GM23338 (cell line): Measurements from ENCODE around the gene L3MBTL2. TPM values are rescaled to one million over a fixed set of nuclear protein-coding genes. Genes with fewer than 3 reads are reported as not detected.

Experiments used
- ATAC-seq: fragments of 200-7000 bp; cut with Tn5 transposase; 3 replicates; pipeline ENCODE4 v1.9.1; 2020
- DNase-seq: peaks from one replicate; pipeline ENCODE4 v3.0.0-alpha.2; 2015; ENCODE audit warnings: low spot score
- H2AFZ ChIP-seq: fragments of 200-600 bp; sonication (generic); 2 replicates; pipeline ENCODE4 v1.8.0; 2016; ENCODE audit warnings: antibody characterized with exemption, mild to moderate bottlenecking, moderate library complexity
- H3F3A ChIP-seq: fragments of 200-600 bp; sonication (generic); replicated peaks from 2 replicates; pipeline ENCODE4 v1.8.0; 2017; ENCODE audit warnings: antibody characterized with exemption, mixed run types, low read depth
- H3K27ac ChIP-seq: fragments of 200-600 bp; sonication (generic); 2 replicates; pipeline ENCODE4 v1.6.1; 2016; ENCODE audit warnings: low read depth
- H3K27me3 ChIP-seq: fragments of 200-600 bp; sonication (generic); 2 replicates; pipeline ENCODE4 v1.8.0; 2016; ENCODE audit warnings: mild to moderate bottlenecking, mixed run types, moderate library complexity; ENCODE audit not compliant: insufficient read depth
- H3K36me3 ChIP-seq: fragments of 200-600 bp; sonication (generic); 2 replicates; pipeline ENCODE4 v1.8.0; 2016; ENCODE audit warnings: mild to moderate bottlenecking; ENCODE audit not compliant: insufficient read depth
- H3K4me1 ChIP-seq: fragments of 200-600 bp; sonication (generic); 2 replicates; pipeline ENCODE4 v1.8.0; 2016; ENCODE audit warnings: mild to moderate bottlenecking, moderate library complexity; ENCODE audit not compliant: insufficient read depth
- H3K4me2 ChIP-seq: fragments of 200-600 bp; sonication (generic); 2 replicates; pipeline ENCODE4 v1.7.1; 2017; ENCODE audit warnings: mixed run types
- H3K4me3 ChIP-seq: fragments of 200-600 bp; sonication (generic); 2 replicates; pipeline ENCODE4 v1.6.1; 2016; ENCODE audit warnings: mixed run types
- H3K79me2 ChIP-seq: fragments of 200-600 bp; sonication (generic); replicated peaks from 2 replicates; pipeline ENCODE4 v1.8.0; 2017; ENCODE audit warnings: mild to moderate bottlenecking; ENCODE audit not compliant: insufficient read depth
- H3K9me2 ChIP-seq: fragments of 200-600 bp; sonication (generic); 2 replicates; pipeline ENCODE4 v1.8.0; 2017; ENCODE audit not compliant: insufficient read depth
- H4K20me1 ChIP-seq: fragments of 200-600 bp; sonication (generic); replicated peaks from 2 replicates; pipeline ENCODE4 v1.8.0; 2017; ENCODE audit warnings: mild to moderate bottlenecking; ENCODE audit not compliant: insufficient read depth
- H3K27ac Mint-ChIP-seq: 2 replicates; pipeline ENCODE4 v1.8.0; 2020; ENCODE audit warnings: inconsistent platforms, mild to moderate bottlenecking, moderate library complexity, mixed read lengths
- H3K27me3 Mint-ChIP-seq: 3 replicates; pipeline ENCODE4 v1.8.0; 2022; ENCODE audit warnings: low read depth, mild to moderate bottlenecking, moderate library complexity, mixed read lengths, inconsistent platforms; ENCODE audit not compliant: insufficient read depth, poor library complexity
- H3K36me3 Mint-ChIP-seq: 3 replicates; pipeline ENCODE4 v1.8.0; 2021; ENCODE audit warnings: low read depth, mild to moderate bottlenecking, inconsistent platforms, moderate library complexity, mixed read lengths
- H3K4me1 Mint-ChIP-seq: 3 replicates; pipeline ENCODE4 v1.8.0; 2020; ENCODE audit warnings: mild to moderate bottlenecking, inconsistent platforms, mixed read lengths
- H3K4me3 Mint-ChIP-seq: 3 replicates; pipeline ENCODE4 v1.8.0; 2021; ENCODE audit warnings: moderate library complexity, mild to moderate bottlenecking, inconsistent platforms, mixed read lengths
- H3K9me3 Mint-ChIP-seq: 3 replicates; pipeline ENCODE4 v1.8.0; 2020; ENCODE audit warnings: moderate library complexity, mild to moderate bottlenecking, inconsistent platforms, mixed read lengths
- CREB1 ChIP-seq: fragments of 250-450 bp; sonication (Bioruptor Pico); IDR thresholded peaks from 2 replicates; pipeline ENCODE4 v1.5.0; 2020; ENCODE audit warnings: low read depth, mild to moderate bottlenecking, moderate library complexity
- CTCF ChIP-seq, 2 experiments: fragments of 200-600 bp in 1 of 2; sonication (generic) in 1 of 2; conservative IDR thresholded peaks; 2 replicates each; pipeline versions ENCODE4 v1.5.1 to v1.6.1; 2016 to 2017; ENCODE audit warnings: antibody characterized with exemption in 2 of 2, low read depth in 2 of 2, mild to moderate bottlenecking in 2 of 2, moderate library complexity in 1 of 2
- ETS1 ChIP-seq: IDR thresholded peaks from 2 replicates; pipeline ENCODE4 v1.6.1; 2016; ENCODE audit warnings: antibody characterized with exemption
- EZH2phosphoT487 ChIP-seq: fragments of 200-600 bp; sonication (generic); IDR thresholded peaks from one replicate; pipeline ENCODE4 v1.8.1; 2018; ENCODE audit warnings: antibody characterized with exemption; ENCODE audit not compliant: unreplicated experiment
- NANOG ChIP-seq: IDR thresholded peaks from 2 replicates; pipeline ENCODE4 v1.6.1; 2016; ENCODE audit warnings: antibody characterized with exemption, borderline replicate concordance
- POLR2AphosphoS5 ChIP-seq: IDR thresholded peaks from 2 replicates; pipeline ENCODE4 v1.6.1; 2016; ENCODE audit warnings: antibody characterized with exemption, low read depth
- REST ChIP-seq: IDR thresholded peaks from one replicate; pipeline ENCODE4 v1.6.1; 2018; ENCODE audit warnings: antibody characterized with exemption; ENCODE audit not compliant: unreplicated experiment
- STAT1 ChIP-seq: IDR thresholded peaks from one replicate; pipeline ENCODE4 v1.6.1; 2016; ENCODE audit warnings: antibody characterized with exemption; ENCODE audit not compliant: unreplicated experiment
- ZNF331 ChIP-seq: fragments of 250-450 bp; sonication (Bioruptor Pico); IDR thresholded peaks from 2 replicates; pipeline ENCODE4 v1.5.0; 2020; ENCODE audit warnings: low read depth, mild to moderate bottlenecking, moderate library complexity
- polyA plus RNA-seq: library from polyadenylated mRNA; unstranded; fragments of >200 nt; fragmentation: Nextera tagmentation; extraction: Ambion mirVana; gene quantifications from 2 replicates; pipeline ENCODE4 v1.2.1, GENCODE V29; 2016
- total RNA-seq: library from RNA; depleted of rRNA; stranded (reverse); fragments of >200 nt; shearing (Covaris generic); gene quantifications from 2 replicates; pipeline ENCODE4 v1.2.3, GENCODE V29; 2014

L3MBTL2 gene
- total and polyA plus RNA-seq, 2 experiments from 2014 or later: 13.9 to 27.1 TPM

GRCh38 chr22:41242396-41243117, 37.4 kb downstream of the L3MBTL2 start:
- no peaks in the 10 kb centered on the region for H3K27me3 ChIP-seq
- H3K79me2 ChIP-seq: no peaks in the 10 kb centered on the region
- TF ChIP-seq NANOG: no peak
- no peak for TF ChIP-seq ETS1
- TF ChIP-seq ZNF331 (CRISPR knock-in tag): no peak
- no peak for TF ChIP-seq POLR2AphosphoS5
- no peak for TF ChIP-seq STAT1
- TF ChIP-seq CTCF (conservative IDR thresholded peaks at IDR 0.05; ENCODE audit: low read depth in 2 of 2): no peak
- no peak for TF ChIP-seq CREB1
- TF ChIP-seq REST: no peak
- no peak for TF ChIP-seq EZH2phosphoT487
- Mint-ChIP-seq H3K4me3 (no peak overlapping the region), H3K36me3 (peaks cover 30% of the 10 kb centered on the region), H3K4me1 (peaks cover 4% of the 10 kb centered on the region; the same call in 1 of the 3 replicates), H3K9me3 (no peaks in the 10 kb centered on the region), H3K27me3 (peaks cover 12% of the 10 kb centered on the region), H3K27ac (no peak overlapping the region)
- H3K4me3 ChIP-seq: no peak overlapping the region
- H3K27ac ChIP-seq: no peak overlapping the region
- H4K20me1 ChIP-seq: no peaks in the 10 kb centered on the region; the same call in 1 of the 2 replicates
- H3K9me2 ChIP-seq: no peaks in the 10 kb centered on the region
- peaks cover 7% of the 10 kb centered on the region for H3K36me3 ChIP-seq
- H3F3A ChIP-seq: peaks cover 31% of the 10 kb centered on the region
- H2AFZ ChIP-seq: no peak overlapping the region
- ATAC-seq (no peak), DNase-seq (no peak)
- H3K4me1 ChIP-seq: peaks cover 3% of the 10 kb centered on the region; the same call in 1 of the 2 replicates
- H3K4me2 ChIP-seq: no peak overlapping the region
